GM18499 (cell line): ENCODE results near the gene ROMO1.

ENCODE experiments used
- ATAC-seq: cut with Tn5 transposase; IDR thresholded peaks from one replicate; pipeline ENCODE4 v1.9.1; 2021; ENCODE audit warnings: moderate number of reproducible peaks; ENCODE audit not compliant: insufficient read depth, unreplicated experiment

The ROMO1 gene

GRCh38 chr20:35729283-35729807 is 30.1 kb downstream of the ROMO1 start:
- no peak for ATAC-seq

DNA sequence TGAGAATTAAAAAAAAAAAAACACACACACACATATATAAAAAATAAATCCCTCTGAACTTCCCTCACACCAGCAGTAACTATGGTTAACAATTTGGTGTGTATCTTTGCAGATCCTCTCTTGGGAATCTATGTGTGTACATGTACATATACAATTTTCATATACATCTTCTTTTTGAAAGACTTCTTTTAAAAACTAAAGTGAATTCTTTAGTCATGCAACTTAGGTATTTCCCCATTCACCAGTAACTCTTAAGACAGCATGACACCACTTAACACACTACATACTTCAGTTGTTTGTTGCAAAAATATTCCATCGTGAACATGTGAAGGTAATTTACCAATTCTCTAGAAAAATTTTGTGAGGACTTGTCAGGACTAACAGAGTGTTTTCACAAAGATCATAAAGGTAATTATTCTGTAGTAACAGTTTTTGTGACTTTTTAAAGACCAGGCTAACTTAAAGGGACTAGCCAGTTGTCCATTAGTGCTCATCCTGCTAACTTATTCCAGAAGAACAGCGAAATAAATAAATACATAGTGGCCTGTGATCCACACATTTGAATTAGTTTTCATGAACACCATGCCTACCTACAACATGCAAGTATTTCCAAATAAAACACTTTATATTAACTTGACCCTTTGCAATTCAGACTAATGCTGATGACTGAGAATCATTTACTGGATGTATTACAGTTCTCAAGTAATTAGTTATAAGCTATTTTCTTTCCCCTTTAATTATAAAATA is 30.8 kb downstream of the ROMO1 start:
- ATAC-seq, result no peak

DNA sequence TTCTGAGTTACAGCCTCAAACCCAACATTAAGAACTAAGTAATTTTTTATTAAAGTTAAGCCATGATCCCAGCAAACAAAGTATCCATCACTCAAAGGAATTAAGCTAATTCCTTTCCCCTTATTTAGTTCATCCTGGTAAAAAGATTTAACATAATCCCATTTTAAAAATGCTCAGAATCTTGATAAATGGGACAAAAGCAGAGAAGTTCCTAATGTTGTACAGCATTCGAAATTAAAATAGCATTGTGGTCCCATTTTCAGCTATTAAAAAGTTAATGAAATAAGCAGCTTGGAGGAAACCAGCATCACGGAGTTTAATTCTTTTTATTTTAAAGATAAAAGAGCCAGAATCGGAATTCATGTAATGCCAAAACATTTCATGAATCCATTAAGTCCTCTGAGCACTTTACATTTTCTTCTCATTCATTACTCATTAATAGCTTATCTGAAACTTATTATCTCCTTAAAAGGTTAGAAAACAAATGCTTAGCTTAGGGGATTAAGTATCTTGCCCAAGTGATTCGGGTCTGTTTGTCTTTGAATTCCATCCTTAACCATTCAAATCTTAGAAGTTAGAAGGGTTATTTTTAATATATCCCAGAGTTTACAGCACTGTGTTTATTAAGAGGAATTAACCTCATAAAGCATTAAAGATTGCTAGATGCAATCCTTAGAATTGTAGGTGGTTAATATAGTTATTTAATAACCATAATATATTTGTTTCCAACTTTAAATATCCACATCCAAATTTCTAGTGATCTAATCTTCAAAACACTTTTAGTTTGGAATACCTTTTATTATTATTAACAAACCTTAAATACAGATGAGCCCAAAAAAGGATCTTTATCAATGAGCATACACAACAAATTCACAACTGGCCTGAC is 31.6 kb downstream of the ROMO1 start:
- ATAC-seq, result no peak

DNA sequence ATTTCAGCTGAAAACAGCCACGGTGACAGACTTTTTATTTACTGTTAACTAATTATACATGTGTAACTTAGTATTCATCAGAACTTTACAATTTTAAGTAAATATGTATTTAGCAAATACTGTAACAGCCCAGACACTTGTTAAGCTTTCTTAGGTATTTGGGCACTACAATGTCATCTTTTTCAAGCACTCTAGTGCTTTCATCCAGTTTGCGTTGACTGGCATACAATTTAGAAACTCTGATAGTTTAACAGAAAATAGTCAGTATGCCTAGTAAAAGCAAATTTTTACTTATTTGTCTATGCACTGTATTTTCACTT is 32.2 kb downstream of the ROMO1 start:
- ATAC-seq, result no peak

GRCh38 chr20:35731862-35732643 is 32.8 kb downstream of the ROMO1 start:
- ATAC-seq, result no peak

DNA sequence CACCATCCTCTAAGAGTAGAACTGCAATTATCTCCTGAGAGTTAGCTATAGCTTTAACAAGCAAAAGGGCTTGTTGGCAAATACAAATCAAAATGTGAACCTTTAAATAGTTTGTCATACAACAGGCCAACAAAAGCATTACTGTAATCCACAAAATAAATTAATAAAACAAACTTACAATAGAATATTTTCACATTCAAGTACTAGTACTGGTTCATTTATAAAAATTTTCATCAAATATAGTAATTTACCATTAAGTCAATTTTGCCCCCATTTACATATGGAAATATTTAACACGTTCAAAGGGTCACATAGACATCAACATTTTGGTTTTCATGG is 33.4 kb downstream of the ROMO1 start:
- ATAC-seq, result no peak

GRCh38 chr20:35734374-35734773 is 35.2 kb downstream of the ROMO1 start:
- ATAC-seq, result no peak

GRCh38 chr20:35734777-35735649 is 35.8 kb downstream of the ROMO1 start:
- ATAC-seq, result no peak

- ATAC-seq, result no peak
Observed at GRCh38 chr20:35735826-35736470, 36.7 kb downstream of the ROMO1 start.

GRCh38 chr20:35737865-35738333 is 38.7 kb downstream of the ROMO1 start:
- no peak for ATAC-seq

DNA sequence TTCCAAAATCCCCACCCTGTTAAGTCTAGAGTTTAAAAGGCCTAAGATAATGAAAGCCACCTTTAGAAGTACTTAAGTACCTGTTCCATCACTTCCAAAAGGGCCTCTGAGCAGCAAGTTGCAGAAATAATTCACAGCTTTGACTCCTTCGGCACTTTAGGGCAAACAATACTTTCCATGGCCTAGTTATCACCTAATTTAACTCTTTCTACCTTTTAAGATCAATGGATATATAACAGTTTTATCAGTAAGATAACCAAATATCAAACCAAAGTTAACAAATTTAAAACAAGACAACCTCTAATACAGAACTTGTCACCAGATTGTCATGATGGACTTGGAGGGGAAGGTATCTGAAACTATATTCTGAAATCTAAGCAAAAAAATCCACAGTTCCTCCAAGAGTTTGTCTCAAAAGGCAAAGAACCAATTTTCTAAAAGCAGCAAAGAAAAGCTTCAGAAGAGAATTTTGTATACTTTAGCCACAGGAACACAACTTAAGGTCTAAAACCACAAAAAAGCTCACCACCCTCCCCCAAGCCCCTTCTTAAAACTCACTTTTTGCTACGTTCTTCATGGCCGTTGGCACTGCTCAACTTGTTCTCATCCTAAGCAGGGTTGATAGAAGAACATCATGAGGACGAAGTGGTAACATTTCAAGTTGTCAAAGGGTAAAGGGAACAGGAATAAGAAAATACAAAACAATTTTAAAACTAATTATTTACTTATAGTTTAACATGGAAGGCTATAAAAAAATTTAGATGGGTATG is 39.4 kb downstream of the ROMO1 start:
- no peak for ATAC-seq

DNA sequence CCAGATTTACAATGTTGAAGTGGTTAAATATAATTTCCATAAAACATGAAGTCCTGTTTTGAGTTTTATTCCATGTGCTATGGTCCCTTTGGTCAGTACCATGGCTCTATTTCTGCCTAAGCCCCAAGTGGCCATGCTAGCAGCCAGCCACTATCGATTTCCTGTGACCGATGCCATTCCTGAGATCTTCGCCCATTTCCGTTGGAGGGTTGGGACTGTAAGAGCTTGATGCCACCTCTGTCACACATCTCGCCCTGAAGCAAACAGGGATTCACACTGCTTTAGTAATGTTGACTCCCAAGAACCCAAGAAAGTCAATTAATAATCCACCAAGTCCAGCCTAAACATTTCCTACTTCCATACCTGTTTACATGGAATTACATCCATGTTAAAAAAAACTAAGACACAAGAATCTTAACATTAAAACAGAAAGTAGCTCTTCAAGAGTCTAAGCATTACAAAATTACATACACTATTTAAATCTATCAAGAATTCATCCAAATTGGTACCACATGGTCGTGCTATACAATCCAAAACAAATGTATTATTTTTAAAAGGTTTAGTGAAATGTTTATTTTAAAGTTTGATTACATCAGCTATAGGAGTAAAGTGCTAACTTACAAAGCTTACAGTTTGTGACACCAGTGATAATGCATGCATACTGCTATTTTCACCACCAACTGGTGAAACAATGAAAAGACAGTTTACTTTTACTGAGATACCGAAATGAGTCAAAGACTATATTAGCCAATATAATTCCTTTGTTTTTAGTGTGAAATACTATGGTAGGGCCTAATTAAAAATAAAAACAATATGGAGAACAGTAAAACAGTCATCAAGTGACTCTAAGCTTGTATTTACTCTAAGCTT is 40.3 kb downstream of the ROMO1 start:
- ATAC-seq, result no peak

DNA sequence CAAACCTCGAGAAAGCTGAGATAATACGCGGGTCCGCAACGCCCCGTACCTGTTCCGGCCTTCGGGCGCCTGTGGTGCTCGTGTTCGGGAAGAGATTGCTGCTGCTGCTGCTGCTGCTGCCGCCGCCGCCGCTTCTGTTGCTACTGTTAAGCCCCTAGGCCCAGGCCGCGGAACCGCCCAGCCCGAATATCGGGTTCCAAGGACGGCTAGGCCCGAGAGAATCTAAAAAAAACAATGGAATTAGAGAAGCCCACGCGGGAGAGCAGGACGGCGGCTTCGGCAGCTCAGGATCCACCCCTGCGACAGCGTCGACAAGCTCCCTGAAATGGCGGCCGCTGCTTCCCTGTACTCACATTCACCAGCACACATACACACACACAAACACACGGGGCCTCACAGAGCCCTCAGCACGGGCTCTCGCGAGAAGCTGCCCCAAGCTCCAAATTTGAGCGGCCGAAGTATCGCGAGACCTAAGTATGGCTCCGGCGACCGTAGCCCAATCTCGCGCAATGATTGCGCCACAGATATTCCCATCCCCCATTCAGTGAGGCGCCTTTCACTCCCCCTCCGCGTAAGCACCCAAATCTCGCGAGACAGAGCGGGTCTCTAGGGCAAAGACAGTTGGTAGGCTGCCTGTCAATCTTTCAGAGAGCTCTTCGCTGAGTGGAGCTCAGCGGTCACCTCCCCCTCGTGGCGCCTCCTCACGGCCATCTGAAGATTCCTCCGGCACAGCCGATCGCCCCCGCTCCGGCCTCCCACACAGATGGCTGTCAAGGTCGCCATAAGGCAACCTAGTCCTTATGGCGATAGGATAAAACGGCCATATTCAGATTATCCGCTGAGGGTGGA is 42.9 kb downstream of the ROMO1 start, which contains the start of gene RBM39:
Gene RBM39, minus strand, starts transcription at position 369 of the 849 bp plus-strand sequence. CDS start 1,386 bp downstream, outside the sequence.
- peak; percentile 79 for ATAC-seq

DNA sequence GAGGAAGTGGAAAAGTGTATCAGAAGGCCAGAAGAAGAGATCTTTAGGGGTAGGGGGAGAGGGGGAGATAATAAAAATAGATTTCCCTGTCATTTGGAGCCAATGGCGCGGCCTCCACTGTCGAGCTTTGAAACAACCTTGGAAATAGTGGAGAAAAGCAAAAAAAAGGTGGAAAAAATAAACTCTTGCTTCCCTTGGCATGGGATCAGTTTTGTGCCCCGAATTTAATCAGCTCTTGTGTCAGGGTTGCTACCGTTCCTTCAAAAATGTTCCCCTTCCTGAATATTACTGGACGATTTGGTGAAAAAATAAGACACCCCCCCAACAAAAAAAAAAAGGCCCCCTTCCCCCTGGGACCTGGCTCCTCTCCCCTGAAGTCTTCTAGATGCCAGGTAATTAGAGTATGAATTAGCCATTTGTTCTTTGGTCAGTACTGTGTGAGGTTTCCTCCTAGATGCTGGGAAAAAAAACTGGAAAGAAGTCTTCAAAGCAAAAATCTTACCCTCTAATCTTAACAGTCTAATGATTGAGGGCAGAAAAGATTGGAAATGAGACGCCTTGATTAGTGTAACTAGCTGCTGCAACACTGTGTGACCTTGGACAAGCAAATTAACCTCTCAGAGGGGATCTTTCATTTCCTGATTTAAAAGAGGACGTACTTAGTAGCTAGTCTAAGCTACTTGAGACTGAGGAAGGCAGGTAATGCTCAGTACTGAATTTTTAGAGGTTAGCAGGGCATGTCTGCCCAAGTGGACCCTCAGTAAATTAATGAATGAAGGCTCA is 43.7 kb downstream of the ROMO1 start:
- ATAC-seq, result no peak

DNA sequence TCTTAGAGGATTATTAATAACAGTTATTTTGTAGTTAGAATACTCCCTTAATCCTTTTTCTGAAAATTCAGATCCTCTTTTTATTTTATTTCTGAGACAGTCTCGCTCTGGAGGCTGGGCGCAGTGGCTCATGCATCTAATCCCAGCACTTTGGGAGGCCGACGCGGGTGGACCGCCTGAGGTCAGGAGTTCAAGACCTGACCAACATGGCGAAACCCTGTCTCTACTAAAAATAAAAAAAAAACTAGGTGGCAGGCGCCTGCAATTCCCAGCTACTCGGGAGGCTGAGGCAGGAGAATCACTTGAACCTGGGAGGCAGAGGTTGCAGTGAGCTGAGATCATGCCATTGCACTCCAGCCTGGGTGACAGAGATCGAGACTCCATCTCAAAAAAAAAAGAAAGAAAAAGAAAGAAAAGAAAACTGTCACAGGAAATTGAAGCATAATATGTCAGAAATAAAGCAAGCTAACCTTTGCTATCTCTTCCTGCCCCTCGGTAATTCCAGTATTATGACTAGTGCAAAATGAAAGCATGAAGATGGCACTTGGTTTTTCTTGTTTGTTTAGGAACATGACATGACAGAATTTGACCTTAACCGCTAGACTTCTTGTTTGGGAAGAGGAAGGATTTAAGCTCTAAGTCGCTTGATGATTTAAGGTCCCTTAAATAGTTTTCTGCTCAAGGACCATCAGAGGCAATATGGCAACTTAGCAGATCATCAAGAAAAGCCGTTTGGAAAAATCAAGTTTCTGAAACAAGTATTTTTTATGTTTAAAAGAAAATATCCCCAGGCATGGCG is 44.7 kb downstream of the ROMO1 start:
- no peak for ATAC-seq
